PC-3 (cell line): ENCODE measurements around the gene MS4A12. TPM values are rescaled to one million over a fixed set of nuclear protein-coding genes. Genes with fewer than 3 reads are reported as not detected.

Source experiments
- ATAC-seq: fragments of 200-7000 bp; cut with Tn5 transposase; 2 replicates; pipeline ENCODE4 v1.9.1; 2020; ENCODE audit warnings: mild to moderate bottlenecking, moderate library complexity
- BruUV-seq: library from RNA; stranded (reverse); fragments of 400-500 nt; replicated peaks from 2 replicates; lab custom pipeline; 2021; lab: Mats Ljungman, UMichigan
- CTCF ChIA-PET: fragments of 300-600 bp; sonication (Branson Sonifier 250); formaldehyde crosslinking; loops from one replicate; lab custom pipeline; 2022; ENCODE audit warnings: antibody characterized with exemption; lab: Charles Lee
- POLR2A ChIA-PET: fragments of 300-600 bp; sonication (Branson Sonifier 250); formaldehyde crosslinking; loops from one replicate; lab custom pipeline; 2022; ENCODE audit warnings: antibody characterized with exemption; ENCODE audit not compliant: unreplicated experiment; lab: Charles Lee
- DNase-seq: peaks from one replicate; pipeline ENCODE4 v3.0.0-alpha.2; 2015
- H2AFZ ChIP-seq: fragments of 300-600 bp; sonication (generic); 2 replicates; pipeline ENCODE4 v1.6.0; 2016; ENCODE audit warnings: antibody characterized with exemption, low read length
- H3F3A ChIP-seq: fragments of 300-600 bp; sonication (generic); one replicate; pipeline ENCODE4 v1.6.0; 2017; ENCODE audit warnings: antibody characterized with exemption, low read length, control low read depth, mild to moderate bottlenecking; ENCODE audit not compliant: unreplicated experiment
- H3K27ac ChIP-seq: fragments of 300-600 bp; sonication (generic); 2 replicates; pipeline ENCODE4 v1.5.1; 2016; ENCODE audit warnings: mild to moderate bottlenecking, low read length
- H3K27me3 ChIP-seq: fragments of 300-600 bp; sonication (generic); 2 replicates; pipeline ENCODE4 v1.6.1; 2016; ENCODE audit warnings: low read length, mixed read lengths
- H3K36me3 ChIP-seq: fragments of 300-600 bp; sonication (generic); 2 replicates; pipeline ENCODE4 v1.6.1; 2016; ENCODE audit warnings: low read depth, mixed run types, low read length, mixed read lengths
- H3K4me1 ChIP-seq: fragments of 300-600 bp; sonication (generic); 2 replicates; pipeline ENCODE4 v1.5.1; 2016; ENCODE audit warnings: low read length; ENCODE audit not compliant: insufficient read depth
- H3K4me2 ChIP-seq: fragments of 300-600 bp; sonication (generic); 2 replicates; pipeline ENCODE4 v1.6.0; 2016; ENCODE audit warnings: low read length
- H3K4me3 ChIP-seq: fragments of 300-600 bp; sonication (generic); 2 replicates; pipeline ENCODE4 v1.5.1; 2016; ENCODE audit warnings: mild to moderate bottlenecking, low read length, mixed read lengths
- H3K79me2 ChIP-seq: fragments of 300-600 bp; sonication (generic); 2 replicates; pipeline ENCODE4 v1.6.1; 2017; ENCODE audit warnings: low read length, mixed read lengths
- H3K9ac ChIP-seq: fragments of 300-600 bp; sonication (generic); 2 replicates; pipeline ENCODE4 v1.6.0; 2016; ENCODE audit warnings: mild to moderate bottlenecking, low read length
- H3K9me2 ChIP-seq: fragments of 300-600 bp; sonication (generic); replicated peaks from 2 replicates; pipeline ENCODE4 v1.6.1; 2016; ENCODE audit warnings: mixed run types, low read length, mixed read lengths
- H3K9me3 ChIP-seq: fragments of 300-600 bp; sonication (generic); 2 replicates; pipeline ENCODE4 v1.6.1; 2016; ENCODE audit warnings: low read length, mixed read lengths
- H4K20me1 ChIP-seq: fragments of 300-600 bp; sonication (generic); 2 replicates; pipeline ENCODE4 v1.6.1; 2016; ENCODE audit warnings: low read length, mixed read lengths
- EZH2 ChIP-seq: fragments of 300-600 bp; sonication (generic); IDR thresholded peaks from one replicate; pipeline ENCODE4 v1.6.1; 2017; ENCODE audit warnings: antibody characterized with exemption, mild to moderate bottlenecking, low read length; ENCODE audit not compliant: unreplicated experiment
- EZH2phosphoT487 ChIP-seq: fragments of 300-600 bp; sonication (generic); IDR thresholded peaks from 2 replicates; pipeline ENCODE4 v1.6.1; 2018; ENCODE audit warnings: mild to moderate bottlenecking, antibody characterized with exemption, low read length, borderline replicate concordance
- intact Hi-C: fragments of 100-400 bp; cut with micrococcal nuclease; formaldehyde crosslinking; loops from 2 replicates; pipeline ENCODE4 v1.9.0; 2023
- total RNA-seq: library from RNA; depleted of rRNA; stranded (reverse); fragments of >200 nt; gene quantifications from 2 replicates; pipeline ENCODE4 v1.2.3, GENCODE V29; 2014
- TF ChIP-seq, protein P1 (sequence below): fragments of 300-600 bp; sonication (generic); conservative IDR thresholded peaks from 2 replicates; pipeline ENCODE4 v1.5.1; 2017; ENCODE audit warnings: antibody characterized with exemption, low read depth, mild to moderate bottlenecking, low read length

The MS4A12 gene
- total RNA-seq, 1 experiment from 2014 or later = not detected

DNA sequence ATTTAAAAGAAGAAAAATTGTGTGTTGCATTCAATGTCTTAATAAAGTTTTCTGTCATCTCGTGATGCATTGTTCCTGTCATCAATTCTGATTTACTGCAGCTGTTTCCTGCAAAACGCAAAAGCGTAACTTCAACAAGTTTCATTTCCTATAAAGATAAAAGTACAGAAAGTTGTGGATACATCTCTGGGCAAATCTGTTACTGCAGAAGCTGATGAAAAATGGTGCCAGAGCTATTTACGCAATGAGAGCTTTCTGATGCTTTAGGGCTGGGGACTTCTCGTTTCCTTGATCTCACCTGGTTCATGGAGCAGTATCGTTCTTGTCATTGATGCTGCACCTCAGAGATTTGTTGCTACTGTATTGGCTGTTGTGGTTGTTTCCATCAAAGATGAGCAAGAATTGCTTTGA lies 15.5 kb upstream of the MS4A12 start:
- POLR2A ChIA-PET = no interaction called here
- H3K9me2 ChIP-seq = no peaks in the 10 kb centered on the region
- BruUV-seq = no TSS peak
- intact Hi-C loops = no loop called here
- no peaks in the 10 kb centered on the region for H4K20me1 ChIP-seq
- no peaks in the 10 kb centered on the region for H3K79me2 ChIP-seq
- TF ChIP-seq EZH2phosphoT487 (no peak), EZH2 (no peak)
- TF ChIP-seq, protein P1, sequence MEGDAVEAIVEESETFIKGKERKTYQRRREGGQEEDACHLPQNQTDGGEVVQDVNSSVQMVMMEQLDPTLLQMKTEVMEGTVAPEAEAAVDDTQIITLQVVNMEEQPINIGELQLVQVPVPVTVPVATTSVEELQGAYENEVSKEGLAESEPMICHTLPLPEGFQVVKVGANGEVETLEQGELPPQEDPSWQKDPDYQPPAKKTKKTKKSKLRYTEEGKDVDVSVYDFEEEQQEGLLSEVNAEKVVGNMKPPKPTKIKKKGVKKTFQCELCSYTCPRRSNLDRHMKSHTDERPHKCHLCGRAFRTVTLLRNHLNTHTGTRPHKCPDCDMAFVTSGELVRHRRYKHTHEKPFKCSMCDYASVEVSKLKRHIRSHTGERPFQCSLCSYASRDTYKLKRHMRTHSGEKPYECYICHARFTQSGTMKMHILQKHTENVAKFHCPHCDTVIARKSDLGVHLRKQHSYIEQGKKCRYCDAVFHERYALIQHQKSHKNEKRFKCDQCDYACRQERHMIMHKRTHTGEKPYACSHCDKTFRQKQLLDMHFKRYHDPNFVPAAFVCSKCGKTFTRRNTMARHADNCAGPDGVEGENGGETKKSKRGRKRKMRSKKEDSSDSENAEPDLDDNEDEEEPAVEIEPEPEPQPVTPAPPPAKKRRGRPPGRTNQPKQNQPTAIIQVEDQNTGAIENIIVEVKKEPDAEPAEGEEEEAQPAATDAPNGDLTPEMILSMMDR = no peak
- no peaks in the 10 kb centered on the region for H3K4me1 ChIP-seq
- H3K36me3 ChIP-seq = no peaks in the 10 kb centered on the region
- H3K4me2 ChIP-seq = no peak overlapping the region
- H3F3A ChIP-seq = no peaks in the 10 kb centered on the region
- ATAC-seq (no peak), DNase-seq (no peak)
- H3K9me3 ChIP-seq = no peaks in the 10 kb centered on the region
- no peak overlapping the region for H3K27ac ChIP-seq
- H3K27me3 ChIP-seq = peaks cover 47% of the 10 kb centered on the region
- H3K9ac ChIP-seq = no peak overlapping the region
- no peak overlapping the region for H2AFZ ChIP-seq
- CTCF ChIA-PET = no interaction called here
- H3K4me3 ChIP-seq = no peak overlapping the region

DNA sequence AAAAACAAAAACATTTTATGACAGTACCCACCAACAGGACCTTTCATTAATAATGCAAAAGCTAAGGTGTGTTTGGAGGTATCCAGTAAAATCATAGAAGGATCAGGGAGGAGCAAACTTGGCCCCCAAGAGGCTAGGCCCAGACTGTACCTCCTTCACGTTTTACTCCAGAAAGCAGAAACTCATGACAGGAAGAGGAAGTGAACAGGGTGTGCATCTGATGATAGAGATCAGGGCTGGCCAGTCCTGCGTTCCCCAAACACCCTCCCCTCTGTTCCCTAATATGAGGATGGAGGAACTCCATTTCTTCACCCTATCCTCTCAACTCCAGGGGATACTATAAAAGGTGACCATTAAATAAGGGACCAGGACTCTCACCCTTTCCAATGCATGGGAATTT lies 10.2 kb upstream of the MS4A12 start:
- ATAC-seq = no peak
- Histone ChIP-seq H3K36me3 (no peaks in the 10 kb centered on the region), H3K27me3 (peaks cover 56% of the 10 kb centered on the region), H3K9me3 (no peaks in the 10 kb centered on the region), H3K79me2 (no peaks in the 10 kb centered on the region), H3F3A (no peaks in the 10 kb centered on the region), H3K9ac (no peak overlapping the region), H2AFZ (no peak overlapping the region), H3K4me3 (no peak overlapping the region), H3K4me2 (no peak overlapping the region), H3K27ac (no peak overlapping the region), H3K4me1 (no peaks in the 10 kb centered on the region), H3K9me2 (no peaks in the 10 kb centered on the region), H4K20me1 (no peaks in the 10 kb centered on the region)
- intact Hi-C loops = no loop called here
- TF ChIP-seq EZH2phosphoT487 (no peak), EZH2 (no peak)
- TF ChIP-seq, protein P1 = no peak
- DNase-seq = no peak
- ChIA-PET CTCF (no interaction called here), POLR2A (no interaction called here)
- no TSS peak for BruUV-seq

DNA sequence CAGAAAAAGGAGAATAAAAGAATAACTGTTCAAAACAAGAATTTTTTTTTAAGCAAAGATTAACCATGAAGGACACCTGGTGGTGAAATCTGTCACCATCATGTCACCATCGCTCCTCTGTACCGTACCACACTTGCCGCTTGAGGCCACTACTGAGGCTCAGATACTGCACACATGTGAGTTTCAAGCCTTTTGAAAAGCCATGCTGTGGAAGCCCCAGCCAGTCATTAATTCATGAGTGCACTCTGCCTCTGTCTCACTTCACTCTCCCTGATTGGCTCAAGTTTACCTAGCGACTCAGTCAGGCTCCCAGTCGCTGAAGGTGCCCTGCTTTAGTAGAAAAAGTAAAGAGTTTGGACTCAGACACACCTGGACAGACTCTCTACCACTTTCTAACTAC lies 6.6 kb upstream of the MS4A12 start:
- Histone ChIP-seq H3K9me2 (no peaks in the 10 kb centered on the region), H2AFZ (no peak overlapping the region), H4K20me1 (no peaks in the 10 kb centered on the region), H3K9me3 (no peaks in the 10 kb centered on the region), H3K4me2 (no peak overlapping the region), H3K27me3 (peaks cover 35% of the 10 kb centered on the region; the same call in 1 of the 2 replicates), H3F3A (no peaks in the 10 kb centered on the region), H3K4me3 (no peak overlapping the region), H3K27ac (no peak overlapping the region), H3K36me3 (no peaks in the 10 kb centered on the region), H3K79me2 (no peaks in the 10 kb centered on the region), H3K4me1 (no peaks in the 10 kb centered on the region), H3K9ac (no peak overlapping the region)
- BruUV-seq = no TSS peak
- ATAC-seq = peak; percentile 99
- TF ChIP-seq EZH2 (no peak), EZH2phosphoT487 (no peak)
- TF ChIP-seq, protein P1 = peak; percentile 97
- ChIA-PET POLR2A (no interaction called here), CTCF (no interaction called here)
- DNase-seq = peak; percentile 85
- intact Hi-C loops = loop anchor here (1.0 to 5.0 kb wide), 2 partner anchors 123 to 219 kb away; no protein-coding TSS in a partner anchor
